RPMI7951 (cell line): ENCODE data around the gene ATP7A. TPM values are rescaled to one million over a fixed set of nuclear protein-coding genes. Genes with fewer than 3 reads are reported as not detected.

Experiments
- DNase-seq: peaks from one replicate; pipeline ENCODE4 v3.0.0-alpha.2; 2012; ENCODE audit warnings: low read depth
- total RNA-seq: library from RNA; depleted of rRNA; stranded (reverse); fragments of >200 nt; shearing (Covaris generic); gene quantifications from 2 replicates; pipeline ENCODE4 v1.2.3, GENCODE V29; 2014

ATP7A gene
- total RNA-seq, 1 experiment from 2014 or later: 15.0 TPM

- DNase-seq: no peak
These were observed 35.5 kb downstream of the ATP7A start for GRCh38 chrX:77945910-77946545.

GRCh38 chrX:77946571-77946970 lies 36.1 kb downstream of the ATP7A start:
- no peak for DNase-seq

GRCh38 chrX:77949840-77950239 lies 39.3 kb downstream of the ATP7A start:
- no peak for DNase-seq

GRCh38 chrX:77952173-77952572 lies 41.7 kb downstream of the ATP7A start:
- DNase-seq: no peak

DNA sequence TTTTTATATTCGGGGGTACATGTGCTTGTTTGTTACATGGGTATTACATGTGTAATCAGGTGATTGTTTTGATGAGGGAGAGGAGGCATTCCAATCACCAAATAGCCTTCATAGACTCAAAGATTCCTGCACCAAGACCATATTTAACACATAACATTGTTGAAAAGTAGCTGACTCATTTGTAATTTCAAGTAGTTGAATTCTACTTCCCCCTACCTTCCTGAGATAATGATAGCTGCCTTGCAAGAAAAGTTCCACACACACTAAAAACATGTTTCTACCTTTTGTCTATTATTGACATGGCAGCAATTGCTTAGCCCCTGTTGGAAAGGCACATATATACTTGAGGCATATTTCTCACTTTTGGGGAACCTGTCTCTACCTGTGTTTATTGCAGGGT lies 42.8 kb downstream of the ATP7A start:
- DNase-seq: no peak

GRCh38 chrX:77953708-77954107 lies 43.2 kb downstream of the ATP7A start:
- DNase-seq: no peak

DNA sequence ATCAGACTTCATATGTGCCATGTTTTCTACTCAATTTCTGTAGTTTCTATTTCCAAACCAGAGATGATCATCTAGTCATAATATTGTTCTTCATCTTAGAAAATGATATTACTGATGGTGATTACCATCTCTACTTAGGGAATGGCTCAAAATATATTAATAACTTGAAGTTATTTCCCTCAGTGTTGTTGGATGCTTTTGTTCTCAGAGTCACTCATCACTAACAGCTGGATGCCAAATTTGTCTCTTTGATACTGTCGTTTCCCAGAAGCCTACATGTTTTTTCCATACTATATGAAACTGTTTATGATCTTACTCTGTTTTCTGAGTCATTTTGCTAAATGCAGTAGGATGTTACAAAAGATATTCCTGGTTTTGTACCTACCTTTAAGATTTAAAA lies 50.1 kb downstream of the ATP7A start:
- DNase-seq: no peak

DNA sequence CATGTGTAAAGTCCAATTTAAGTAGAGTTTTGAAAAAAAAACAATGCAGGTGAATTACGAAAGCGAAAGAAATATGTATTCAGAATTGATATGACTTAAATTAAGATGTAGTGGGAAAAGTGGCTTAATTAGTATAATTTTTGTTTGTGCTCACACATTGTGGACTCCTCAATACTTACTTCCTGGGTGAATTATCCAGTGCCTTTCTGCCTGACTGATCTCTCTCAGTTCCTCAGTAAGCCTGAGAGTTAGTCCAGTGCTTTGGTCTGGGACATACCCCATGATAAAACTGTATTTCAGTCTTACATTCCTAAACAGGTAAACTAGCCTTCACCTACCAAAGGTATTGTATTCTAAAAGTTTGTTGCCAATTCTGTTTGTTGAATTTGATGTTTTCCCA lies 50.6 kb downstream of the ATP7A start:
- DNase-seq: no peak

- DNase-seq: peak; percentile 5
These were observed 51.8 kb downstream of the ATP7A start for GRCh38 chrX:77962068-77962902.

GRCh38 chrX:77966361-77966760 lies 55.9 kb downstream of the ATP7A start:
- no peak for DNase-seq

DNA sequence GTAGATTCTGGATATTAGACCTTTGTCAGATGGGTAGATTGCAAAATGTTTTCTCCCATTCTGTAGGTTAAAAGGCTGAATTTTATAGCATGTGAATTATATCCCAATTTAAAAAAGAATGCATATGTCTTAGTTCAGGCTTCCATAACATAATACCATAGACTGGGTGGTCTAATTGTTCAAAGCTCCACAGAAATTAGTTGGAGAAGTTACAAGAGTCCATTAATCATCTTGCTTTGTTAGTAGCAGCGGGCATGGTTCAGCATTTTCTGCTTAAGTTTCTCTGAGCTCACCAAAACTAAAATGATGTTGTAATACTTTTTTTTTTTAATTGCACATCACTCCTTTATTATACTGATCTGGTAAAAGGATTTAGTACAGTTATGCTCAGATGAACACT lies 57.1 kb downstream of the ATP7A start:
- no peak for DNase-seq

GRCh38 chrX:77969538-77969937 lies 59.0 kb downstream of the ATP7A start, which contains the start of gene PGAM4:
Gene PGAM4 (minus strand): TSS chrX:77969638. CDS start chrX:77969638, 0 bp downstream.
- DNase-seq: no peak

- DNase-seq: no peak
These were observed 65.3 kb downstream of the ATP7A start for GRCh38 chrX:77975755-77976154.

DNA sequence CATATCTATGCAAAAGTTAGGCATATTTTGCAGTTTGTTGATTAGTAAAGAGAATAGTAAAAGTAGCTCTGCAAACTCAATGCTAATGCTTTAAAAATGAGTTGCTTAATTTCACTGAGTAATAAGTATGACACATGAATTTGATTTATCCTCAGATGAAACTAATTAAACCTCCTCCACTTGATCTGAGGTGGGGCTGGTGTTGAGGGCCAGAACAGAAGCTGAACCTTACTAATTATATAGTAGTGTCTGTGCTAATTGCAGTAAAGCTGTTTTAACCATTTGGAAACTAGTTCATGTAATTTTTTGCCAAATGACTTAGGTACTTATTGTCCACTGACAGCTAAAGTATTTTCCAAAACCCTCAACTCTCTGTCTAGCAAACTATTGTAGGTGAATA lies 66.6 kb downstream of the ATP7A start:
- no peak for DNase-seq

DNA sequence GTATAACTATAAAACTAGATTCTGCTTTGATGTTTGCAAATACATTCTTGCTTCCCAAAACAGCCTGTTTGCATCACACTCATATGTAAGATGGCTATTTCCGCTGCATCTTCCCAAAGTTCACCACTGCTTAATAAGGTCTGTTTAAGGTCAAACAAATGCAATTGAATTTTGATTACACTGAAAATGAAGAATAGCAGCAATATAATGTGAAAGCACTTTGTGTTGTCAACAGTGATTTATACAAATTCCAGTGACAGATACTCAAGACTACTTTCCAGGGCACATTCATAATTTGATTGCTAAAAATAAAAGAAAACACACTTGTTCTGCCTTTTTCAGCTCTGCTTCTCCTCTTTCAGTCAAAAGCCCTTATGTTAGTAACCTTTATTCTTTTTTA lies 67.0 kb downstream of the ATP7A start:
- no peak for DNase-seq

DNA sequence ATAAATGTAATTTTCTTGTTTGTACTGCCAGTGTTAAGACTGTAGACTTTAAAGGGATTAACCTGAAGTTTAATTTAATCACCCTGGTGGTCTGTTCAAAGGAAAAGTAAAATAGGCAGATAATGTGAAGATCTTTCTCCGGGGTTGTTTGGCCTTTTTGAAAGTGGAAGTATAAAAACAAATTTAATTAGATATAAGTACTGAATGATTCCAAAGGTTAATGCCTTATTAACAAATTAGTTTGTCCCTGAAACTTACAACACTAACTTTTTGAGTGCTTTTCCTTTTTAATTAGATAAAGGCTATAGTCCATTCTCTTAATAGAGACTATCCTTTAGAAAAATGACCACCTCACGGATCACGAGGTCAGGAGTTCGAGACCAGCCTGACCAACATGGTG lies 69.4 kb downstream of the ATP7A start:
- no peak for DNase-seq

DNA sequence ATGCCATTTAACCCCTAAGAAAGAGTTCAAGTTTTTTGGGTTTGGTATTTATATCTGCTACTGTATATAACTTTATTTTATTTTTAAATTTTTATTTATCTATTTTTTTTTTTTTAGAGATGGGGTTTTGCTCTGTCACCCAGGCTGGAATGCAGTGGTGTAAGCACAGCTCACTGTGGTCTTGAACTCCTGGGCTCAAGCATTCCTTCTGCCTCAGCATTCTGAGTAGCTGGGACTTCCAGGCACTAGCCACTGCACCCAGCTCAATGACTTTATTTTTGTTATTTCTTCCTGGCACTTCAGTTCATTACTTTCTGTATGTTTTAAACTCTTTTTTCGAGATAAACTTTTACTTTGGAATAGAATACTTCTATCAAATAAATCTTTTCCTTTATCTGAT lies 101.4 kb downstream of the ATP7A start:
- DNase-seq: no peak

GRCh38 chrX:78019586-78020483 lies 109.3 kb downstream of the ATP7A start:
- DNase-seq: no peak

DNA sequence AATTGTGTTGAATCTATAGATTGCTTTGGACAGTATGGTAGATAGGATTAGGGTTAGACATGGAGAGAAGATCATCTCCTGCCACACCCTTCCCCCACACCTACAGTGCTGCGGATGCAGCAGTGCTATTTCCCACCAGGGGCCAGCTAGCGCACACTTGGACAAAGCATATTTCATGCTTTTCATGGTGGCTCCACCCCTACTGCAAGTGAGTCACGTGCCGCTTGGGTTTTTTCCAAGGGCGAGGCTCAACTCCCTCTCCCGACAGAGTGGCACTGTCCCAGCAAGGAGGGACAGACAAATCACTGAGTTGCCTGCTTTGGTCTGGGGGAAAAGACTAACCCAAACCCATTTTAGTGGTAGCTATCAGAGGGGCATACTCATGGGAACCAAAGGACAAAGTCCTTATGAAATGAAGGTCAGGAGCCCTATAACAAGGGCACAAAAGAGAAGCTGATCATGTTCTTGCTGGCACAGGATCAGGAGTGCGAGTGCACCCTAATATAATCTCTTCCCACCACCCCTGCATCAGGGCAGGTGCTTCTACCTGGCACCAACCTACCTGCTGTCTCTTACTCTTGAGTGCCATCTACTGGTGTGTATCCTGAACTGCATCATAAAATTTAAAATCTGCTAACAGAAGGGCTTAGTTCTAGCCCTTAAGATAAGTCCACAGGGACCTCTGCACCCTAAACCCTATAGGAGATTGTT lies 114.0 kb downstream of the ATP7A start:
- peak; percentile 65 for DNase-seq

GRCh38 chrX:78027798-78028197 lies 117.3 kb downstream of the ATP7A start:
- no peak for DNase-seq

DNA sequence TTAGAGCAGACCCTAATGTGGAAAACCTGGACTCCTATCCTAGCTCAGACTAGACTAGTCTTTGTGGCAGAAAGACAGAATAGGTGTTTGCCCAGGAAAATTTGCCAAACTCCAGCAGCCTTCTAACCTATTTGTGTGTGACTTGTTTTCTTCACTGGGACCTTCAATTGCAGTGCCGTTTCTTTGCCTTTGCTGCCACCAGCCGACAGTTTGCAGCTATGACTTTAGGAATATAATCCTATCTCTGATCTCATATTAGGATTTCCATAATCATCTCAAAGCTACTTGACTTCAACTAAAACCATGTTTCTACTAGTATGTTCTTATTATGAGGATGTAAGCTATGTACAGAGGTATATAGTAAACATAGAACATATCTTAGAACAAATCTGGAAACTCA lies 119.2 kb downstream of the ATP7A start:
- DNase-seq: peak; percentile 36

DNA sequence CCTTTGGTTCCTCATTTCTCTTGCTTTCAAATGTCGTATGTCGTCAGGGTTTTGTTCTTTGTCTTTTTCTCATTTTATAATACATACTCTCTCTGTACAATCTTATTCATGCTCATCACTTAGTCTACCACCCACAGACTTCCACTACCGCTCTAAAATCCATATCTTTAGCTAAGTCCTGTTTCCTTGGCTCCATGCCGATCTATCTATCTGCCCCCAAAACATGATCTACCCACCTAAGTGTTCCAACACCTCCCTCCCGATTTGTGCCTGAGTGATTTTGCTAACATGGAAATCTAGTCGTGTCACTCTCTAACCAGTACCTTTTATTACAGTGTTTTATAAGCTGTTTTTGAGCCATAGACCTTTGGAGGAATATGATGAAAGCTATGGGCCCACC lies 124.6 kb downstream of the ATP7A start:
- DNase-seq: no peak
